Inferior parietal cortex (tissue), 1 donor: ENCODE measurements around the gene CLEC16A.

Experiments
- DNase-seq: peaks from one replicate; pipeline ENCODE4 v3.0.0-alpha.2; 2016; ENCODE audit errors: extremely low spot score

CLEC16A gene, protein sequence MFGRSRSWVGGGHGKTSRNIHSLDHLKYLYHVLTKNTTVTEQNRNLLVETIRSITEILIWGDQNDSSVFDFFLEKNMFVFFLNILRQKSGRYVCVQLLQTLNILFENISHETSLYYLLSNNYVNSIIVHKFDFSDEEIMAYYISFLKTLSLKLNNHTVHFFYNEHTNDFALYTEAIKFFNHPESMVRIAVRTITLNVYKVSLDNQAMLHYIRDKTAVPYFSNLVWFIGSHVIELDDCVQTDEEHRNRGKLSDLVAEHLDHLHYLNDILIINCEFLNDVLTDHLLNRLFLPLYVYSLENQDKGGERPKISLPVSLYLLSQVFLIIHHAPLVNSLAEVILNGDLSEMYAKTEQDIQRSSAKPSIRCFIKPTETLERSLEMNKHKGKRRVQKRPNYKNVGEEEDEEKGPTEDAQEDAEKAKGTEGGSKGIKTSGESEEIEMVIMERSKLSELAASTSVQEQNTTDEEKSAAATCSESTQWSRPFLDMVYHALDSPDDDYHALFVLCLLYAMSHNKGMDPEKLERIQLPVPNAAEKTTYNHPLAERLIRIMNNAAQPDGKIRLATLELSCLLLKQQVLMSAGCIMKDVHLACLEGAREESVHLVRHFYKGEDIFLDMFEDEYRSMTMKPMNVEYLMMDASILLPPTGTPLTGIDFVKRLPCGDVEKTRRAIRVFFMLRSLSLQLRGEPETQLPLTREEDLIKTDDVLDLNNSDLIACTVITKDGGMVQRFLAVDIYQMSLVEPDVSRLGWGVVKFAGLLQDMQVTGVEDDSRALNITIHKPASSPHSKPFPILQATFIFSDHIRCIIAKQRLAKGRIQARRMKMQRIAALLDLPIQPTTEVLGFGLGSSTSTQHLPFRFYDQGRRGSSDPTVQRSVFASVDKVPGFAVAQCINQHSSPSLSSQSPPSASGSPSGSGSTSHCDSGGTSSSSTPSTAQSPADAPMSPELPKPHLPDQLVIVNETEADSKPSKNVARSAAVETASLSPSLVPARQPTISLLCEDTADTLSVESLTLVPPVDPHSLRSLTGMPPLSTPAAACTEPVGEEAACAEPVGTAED

DNA sequence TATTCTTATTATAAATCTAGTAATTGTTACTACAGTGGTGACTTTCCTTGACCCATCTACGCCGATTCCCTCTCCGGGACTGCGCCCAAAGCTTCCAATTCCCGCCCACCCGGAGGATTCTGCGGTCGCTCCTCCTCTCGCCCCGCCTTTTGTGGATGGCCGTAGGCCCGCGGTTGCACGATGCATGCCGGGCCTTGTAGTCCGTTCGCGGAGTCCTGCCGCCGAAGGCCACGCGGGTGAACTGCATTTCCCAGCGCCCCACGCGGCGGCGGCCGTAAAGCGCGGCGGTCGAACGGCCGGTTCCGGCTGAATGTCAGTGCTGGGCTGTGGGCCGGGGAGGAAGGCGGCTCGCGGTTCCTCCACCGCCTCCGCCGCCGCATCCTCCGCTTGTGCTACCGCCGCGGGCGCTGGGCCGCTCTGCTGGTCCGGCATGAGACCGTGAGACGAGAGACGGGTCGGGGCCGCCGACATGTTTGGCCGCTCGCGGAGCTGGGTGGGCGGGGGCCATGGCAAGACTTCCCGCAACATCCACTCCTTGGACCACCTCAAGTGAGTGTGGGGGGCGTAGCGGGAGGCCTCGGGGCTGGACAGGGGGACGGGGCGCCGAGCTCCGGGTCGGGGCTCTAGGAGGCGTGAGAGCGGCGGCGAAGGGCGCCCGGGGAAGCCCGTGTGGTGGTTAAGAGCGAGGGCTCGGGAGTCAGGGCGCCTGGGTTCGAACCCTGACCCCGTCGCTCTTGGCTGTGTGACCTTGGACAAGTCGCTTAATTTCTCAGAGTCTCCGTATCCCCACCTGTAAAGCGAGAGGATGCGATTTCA is at the start of gene CLEC16A:
TSS of gene CLEC16A (plus strand) at position 316 of the 816 bp plus-strand sequence. CDS start at position 470, 154 bp downstream.
- DNase-seq, result peak; percentile 97

DNA sequence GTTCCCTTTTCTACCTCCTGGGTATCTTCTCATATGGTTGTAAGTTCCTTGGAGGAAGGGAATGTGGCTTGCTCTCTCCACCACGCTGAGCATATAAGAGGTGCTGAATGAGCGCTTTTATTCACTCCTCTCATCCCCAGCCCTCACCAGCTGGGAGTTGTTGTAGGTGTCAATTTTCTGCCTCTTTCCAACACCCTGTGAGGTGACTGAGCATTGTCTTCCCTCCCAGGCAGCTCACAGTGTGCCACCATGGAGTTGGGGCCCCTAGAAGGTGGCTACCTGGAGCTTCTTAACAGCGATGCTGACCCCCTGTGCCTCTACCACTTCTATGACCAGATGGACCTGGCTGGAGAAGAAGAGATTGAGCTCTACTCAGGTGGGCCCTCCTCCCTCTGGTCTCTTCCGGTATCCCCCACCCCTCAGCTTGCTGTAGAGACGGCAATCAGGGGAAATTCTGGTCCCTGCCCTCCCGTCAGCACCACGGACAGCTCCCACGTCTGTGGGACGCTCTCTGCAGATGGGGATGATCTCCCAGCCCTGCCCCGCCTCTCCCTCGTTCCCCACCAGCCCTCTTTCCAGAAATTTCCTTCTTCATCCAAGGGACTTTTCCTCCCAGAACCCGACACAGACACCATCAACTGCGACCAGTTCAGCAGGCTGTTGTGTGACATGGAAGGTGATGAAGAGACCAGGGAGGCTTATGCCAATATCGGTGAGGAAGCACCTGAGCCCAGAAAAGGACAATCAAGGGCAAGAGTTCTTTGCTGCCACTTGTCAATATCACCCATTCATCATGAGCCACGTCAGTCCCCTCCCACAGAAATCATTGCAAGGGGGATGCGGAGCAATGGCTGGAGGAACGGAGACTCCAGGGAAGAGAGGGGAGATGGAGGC is 49.1 kb upstream of the CLEC16A start:
- DNase-seq, result no peak

DNA sequence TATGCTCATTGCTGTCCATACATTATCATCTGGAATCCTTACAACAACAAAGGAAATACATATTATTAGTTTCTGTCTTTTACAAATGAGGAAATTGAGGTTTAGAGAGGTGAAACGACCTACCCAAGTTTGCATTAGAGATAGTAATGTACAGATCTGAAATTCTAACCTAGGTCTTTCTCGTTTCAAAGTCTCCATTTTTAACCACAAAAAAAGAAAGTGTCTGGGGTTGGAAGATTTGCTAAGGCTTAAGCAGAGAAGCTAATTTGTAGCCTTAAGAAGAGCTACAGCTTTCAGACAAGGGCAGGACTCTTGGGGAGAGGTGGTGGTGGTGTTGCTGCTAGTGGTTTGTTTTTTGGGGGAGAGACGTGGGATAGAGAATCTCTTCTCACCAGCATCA is 48.2 kb upstream of the CLEC16A start:
- no peak for DNase-seq

DNA sequence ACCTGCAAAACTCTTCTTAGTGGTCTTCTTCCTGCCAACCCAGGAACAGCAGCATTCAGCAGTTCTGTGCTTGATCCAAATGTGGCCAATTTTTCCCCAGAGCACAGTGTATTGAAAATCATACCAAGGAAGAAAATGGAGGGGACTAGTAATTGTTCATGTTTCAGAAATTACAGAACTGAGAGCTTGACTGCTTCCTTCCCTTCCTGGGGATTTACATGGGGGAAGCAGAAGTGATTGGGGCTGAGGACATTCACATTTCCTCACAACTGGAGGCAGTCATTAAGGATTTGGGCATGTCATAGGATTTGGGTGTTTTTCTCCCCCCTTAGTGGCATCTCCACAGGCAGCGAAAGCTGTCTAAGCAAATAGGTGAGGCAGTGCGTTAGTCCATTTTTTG is 47.6 kb upstream of the CLEC16A start:
- DNase-seq, result no peak

DNA sequence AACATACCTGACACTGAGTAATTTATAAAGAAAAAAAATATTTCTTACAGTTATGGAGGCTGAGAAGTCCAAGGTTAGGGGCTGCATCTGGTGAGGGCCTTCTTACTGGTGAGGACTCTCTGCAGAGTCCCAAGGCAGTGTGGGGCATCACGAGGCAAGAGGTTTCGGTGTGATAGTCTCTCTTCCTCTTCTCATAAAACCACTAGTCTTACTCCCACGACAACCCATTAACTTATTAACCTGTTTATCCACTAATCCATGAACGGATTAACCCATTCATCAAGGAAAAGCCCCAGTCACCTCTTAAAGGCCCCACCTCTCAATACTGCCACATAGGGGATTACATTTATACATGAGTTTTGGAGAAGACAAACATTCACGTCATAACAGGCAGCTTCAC is 47.2 kb upstream of the CLEC16A start:
- DNase-seq, result no peak

DNA sequence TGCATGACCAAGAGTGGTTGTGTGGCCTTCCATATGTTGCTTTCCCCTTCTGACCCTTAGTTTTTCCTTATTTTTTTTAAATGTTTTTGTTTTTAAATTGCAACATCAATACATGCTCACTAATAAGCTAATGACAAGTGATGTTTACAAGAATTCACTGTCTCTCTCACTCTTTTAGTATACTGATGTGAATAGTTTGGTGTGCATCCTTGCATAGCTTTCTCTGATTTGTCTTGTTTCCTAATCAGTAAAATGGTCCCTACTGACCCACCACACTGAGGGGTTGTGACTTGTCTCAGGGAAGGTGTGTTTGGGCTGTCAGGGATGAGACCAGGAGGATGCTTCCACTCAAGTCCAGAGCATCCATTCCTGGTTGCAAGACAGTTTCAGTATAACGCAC is 41.4 kb upstream of the CLEC16A start:
- no peak for DNase-seq

DNA sequence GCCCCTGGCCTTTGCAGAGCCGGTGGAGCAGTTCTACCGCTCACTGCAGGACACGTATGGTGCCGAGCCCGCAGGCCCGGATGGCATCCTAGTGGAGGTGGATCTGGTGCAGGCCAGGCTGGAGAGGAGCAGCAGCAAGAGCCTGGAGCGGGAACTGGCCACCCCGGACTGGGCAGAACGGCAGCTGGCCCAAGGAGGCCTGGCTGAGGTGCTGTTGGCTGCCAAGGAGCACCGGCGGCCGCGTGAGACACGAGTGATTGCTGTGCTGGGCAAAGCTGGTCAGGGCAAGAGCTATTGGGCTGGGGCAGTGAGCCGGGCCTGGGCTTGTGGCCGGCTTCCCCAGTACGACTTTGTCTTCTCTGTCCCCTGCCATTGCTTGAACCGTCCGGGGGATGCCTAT is 37.9 kb upstream of the CLEC16A start:
- no peak for DNase-seq

DNA sequence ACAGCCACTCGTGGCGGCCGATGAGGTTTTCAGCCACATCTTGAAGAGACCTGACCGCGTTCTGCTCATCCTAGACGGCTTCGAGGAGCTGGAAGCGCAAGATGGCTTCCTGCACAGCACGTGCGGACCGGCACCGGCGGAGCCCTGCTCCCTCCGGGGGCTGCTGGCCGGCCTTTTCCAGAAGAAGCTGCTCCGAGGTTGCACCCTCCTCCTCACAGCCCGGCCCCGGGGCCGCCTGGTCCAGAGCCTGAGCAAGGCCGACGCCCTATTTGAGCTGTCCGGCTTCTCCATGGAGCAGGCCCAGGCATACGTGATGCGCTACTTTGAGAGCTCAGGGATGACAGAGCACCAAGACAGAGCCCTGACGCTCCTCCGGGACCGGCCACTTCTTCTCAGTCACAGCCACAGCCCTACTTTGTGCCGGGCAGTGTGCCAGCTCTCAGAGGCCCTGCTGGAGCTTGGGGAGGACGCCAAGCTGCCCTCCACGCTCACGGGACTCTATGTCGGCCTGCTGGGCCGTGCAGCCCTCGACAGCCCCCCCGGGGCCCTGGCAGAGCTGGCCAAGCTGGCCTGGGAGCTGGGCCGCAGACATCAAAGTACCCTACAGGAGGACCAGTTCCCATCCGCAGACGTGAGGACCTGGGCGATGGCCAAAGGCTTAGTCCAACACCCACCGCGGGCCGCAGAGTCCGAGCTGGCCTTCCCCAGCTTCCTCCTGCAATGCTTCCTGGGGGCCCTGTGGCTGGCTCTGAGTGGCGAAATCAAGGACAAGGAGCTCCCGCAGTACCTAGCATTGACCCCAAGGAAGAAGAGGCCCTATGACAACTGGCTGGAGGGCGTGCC is 37.2 kb upstream of the CLEC16A start:
- no peak for DNase-seq

DNA sequence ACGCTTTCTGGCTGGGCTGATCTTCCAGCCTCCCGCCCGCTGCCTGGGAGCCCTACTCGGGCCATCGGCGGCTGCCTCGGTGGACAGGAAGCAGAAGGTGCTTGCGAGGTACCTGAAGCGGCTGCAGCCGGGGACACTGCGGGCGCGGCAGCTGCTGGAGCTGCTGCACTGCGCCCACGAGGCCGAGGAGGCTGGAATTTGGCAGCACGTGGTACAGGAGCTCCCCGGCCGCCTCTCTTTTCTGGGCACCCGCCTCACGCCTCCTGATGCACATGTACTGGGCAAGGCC is 36.7 kb upstream of the CLEC16A start:
- DNase-seq, result no peak

DNA sequence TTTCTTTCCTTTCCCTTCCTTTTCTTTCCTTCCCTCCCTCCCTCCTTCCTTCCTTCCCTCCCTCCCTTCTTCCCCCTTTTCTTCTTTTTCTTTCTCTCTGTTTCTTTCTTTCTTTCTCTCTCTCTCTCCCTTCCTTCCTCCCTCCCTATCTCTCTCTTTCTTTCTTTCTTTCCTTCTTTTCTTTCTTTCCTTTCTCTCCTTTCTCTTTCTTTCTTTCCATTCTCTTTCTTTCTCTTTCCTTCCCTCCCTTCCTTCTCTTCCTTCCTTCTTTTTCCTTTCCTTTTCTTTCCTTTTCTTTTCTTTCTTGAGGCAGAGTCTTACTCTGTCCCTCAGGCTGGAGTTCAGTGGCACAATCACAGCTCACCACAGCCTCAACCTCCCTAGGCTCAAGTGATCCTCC is 33.1 kb upstream of the CLEC16A start:
- DNase-seq, result no peak

DNA sequence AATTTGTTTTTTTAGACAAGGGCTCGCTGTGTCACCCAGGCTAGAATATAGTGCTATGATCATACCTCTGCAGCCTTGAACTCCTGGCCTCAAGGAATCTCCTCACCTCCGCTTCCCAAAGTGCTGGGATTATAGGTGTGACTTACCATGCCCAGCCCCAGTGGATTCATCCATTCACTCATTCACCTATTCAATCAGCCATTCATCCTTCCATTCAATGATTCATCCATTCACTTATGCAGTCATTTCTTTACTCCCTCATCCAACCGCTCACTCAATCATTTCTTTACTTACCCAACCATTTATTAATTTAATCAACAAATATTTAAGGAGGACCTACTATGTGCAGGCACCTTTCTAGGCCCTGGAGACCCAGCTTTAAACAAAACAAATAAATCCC is 27.8 kb upstream of the CLEC16A start:
- DNase-seq, result no peak

DNA sequence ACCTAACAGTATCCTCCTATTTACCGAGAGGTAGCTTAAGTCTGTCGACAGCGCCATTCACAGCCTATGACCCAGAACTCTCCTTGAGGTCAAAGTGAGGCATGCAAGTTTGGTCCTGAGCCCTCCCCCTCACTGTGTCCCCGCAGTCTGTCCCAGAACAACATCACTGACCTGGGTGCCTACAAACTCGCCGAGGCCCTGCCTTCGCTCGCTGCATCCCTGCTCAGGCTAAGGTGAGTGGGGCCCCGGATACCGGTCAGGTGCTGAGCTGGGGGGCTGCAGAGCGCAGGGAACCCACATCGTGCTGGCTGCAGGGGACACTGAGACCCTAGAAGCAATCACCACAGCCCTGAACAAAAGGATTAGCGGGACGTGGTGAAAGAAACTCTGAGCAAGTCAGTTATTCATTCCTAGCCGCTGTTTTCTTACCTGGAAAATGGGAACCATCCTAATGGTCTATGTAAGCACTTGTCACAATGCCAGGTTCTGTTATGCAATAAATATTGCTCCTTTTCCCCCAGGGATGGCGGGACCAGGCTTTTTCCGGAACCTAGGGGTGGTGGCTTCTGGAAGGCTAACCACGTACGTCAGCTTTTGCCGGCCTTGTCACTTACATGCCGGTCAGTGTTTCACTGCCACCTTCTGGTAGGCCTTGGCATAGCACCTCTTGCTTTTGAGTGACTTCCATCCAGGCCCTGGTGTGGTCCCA is 25.9 kb upstream of the CLEC16A start:
- peak; percentile 97 for DNase-seq

DNA sequence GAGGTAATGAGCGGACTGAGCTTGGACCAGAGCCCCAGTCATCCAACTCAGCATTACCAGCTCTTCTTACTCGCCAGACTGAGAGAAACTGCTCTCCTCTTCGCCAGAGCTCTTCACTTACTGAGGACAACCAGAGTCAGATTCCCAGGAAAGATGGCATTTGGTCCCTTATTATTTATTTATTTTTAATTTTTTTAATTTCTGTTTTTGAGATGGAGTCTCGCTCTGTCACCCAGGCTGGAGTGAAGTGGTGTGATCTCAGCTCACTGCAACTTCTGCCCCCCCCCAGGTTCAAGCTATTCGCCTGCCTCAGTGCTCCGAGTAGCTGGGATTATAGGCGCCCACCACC is 25.4 kb upstream of the CLEC16A start:
- DNase-seq, result no peak

DNA sequence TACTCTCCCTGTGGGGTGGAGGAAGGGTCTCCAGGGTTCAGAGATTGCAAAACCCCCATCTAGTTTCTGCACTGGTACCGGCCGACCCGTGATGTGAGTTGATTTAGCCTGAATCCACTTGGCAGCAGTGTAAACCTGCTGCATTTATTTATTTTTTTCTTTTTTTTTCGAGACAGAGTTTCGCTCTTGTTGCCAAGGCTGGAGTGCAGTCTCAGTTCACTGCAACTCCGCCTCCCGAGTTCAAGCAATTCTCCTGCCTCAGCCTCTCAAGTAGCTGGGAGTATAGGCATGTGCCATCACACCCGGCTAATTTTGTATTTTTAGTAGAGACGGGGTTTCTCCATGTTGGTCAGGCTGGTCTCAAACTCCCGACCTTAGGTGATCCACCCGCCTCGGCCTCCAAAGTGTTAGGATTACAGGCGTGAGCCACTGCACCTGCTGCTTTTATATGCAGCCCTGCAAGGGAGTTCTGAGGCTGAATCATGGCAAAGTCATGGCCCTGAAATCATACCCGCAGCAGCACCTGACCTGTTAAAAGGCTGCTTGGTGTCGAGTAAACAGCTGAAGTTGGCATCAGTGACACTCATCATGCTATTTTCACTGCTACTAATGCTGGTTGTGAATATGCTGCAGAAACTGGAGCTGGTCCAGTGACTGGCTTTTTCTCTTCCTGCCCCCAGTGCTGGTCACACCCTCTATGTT is 23.5 kb upstream of the CLEC16A start:
- DNase-seq, result no peak

DNA sequence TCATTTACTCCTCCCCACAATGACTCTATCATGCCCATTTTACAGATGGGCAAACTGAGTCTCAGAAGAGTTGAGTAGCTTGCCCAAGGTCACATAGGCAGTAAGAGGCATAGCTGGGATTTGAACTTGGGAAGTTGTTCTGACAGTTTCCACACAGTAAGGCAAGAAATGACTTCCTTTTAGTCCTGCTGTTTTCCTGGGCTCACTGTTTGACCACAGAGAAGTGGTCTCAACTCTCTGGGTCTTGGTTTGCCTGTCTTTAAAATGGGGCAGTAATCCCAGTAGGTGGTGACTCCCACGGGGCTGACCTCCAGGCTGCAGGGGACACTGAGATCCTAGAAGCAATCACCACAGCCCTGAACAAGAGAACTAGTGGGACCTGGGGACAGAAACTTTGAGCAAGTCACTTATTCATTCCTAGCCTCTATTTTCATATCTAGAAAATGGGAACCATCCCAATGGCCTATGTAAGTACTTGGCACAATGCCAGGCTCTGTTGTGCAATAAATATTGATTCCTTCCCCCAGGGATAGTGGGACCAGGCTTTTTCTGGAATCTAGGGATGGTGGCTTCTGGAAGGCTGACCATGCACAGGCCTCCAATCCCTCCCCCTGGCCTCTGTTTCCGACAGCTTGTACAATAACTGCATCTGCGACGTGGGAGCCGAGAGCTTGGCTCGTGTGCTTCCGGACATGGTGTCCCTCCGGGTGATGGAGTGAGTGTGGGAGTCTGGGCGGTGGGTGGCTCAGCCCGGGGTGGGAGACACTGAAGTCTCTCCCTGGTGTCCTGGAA is 22.6 kb upstream of the CLEC16A start:
- DNase-seq, result no peak

DNA sequence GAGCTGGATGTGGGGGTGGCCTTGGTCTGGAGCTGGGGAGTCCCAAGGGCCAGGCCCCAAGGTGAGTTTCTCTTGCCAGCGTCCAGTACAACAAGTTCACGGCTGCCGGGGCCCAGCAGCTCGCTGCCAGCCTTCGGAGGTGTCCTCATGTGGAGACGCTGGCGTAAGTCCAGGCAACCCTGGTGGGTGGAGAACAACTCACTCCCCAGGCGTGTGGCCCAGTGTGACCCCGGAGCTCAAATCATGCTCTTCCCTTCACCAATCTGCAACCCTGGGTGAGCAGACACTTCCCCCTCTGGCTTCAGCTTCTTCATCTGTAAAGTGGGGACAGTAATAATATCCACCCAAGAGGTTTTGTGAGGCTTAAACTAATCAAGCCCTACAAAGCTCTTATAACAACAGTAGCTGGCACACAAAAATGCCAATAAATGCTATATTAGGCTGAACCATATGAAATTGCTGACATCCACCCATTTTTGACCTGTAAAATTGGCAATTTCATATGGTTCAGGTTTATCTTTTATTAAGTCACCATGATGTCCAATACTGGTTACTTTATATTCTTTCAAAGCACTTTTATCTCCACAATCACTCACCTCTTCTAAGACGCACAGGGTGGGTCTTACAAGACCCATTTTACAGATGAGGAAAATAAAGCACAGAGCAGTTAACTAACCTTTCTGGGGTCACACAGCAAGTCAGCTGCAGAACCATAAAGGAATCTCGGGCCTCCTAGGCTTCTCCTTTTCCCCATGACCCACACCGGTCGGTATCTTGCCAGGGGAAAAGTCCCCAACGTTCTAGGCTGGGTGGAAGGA is 21.8 kb upstream of the CLEC16A start:
- no peak for DNase-seq

DNA sequence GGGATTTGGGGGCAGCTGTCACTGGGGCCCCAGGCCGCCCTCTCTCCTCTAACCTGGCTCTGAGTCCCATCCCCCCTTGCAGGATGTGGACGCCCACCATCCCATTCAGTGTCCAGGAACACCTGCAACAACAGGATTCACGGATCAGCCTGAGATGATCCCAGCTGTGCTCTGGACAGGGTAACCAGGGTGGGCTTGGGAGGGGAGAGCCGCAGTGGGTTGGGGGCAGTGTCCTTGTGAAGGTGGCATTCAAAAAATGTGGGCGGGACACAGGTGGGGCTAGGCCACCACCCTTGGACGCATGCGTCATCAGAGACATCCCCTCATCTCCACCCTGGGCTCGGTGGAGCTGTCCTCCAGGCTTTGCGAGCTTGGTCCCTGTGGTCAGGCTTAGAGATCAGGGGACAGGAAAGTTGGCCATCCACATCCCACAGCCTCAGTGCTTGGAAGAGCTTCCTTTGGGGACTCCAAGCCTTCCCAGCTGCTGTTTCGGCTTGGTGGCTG is 21.2 kb upstream of the CLEC16A start:
- DNase-seq, result no peak
